HCT116 (cell line): Measurements from ENCODE around the gene CNPPD1.
"Not testable (repeated sequence)": the region's sequence is repeated elsewhere in the genome, so short reads cannot be mapped to it uniquely, and the experiment has no call there.

Experiments
- CBX3 ChIP-seq: IDR thresholded peaks from 2 replicates; pipeline ENCODE4 v1.6.1; 2012; ENCODE audit warnings: low read depth
- CEBPB ChIP-seq: IDR thresholded peaks from 2 replicates; pipeline ENCODE4 v1.6.1; 2012; ENCODE audit warnings: low read depth
- EZH2 ChIP-seq: fragments of 200-600 bp; sonication (generic); IDR thresholded peaks from 2 replicates; pipeline ENCODE4 v1.6.1; 2017; ENCODE audit warnings: antibody characterized with exemption, mixed run types
- EZH2phosphoT487 ChIP-seq: fragments of 200-600 bp; IDR thresholded peaks from 2 replicates; pipeline ENCODE4 v1.6.1; 2018; ENCODE audit warnings: antibody characterized with exemption, borderline replicate concordance
- POLR2A ChIP-seq: IDR thresholded peaks from 2 replicates; pipeline ENCODE4 v1.7.0; 2011; ENCODE audit warnings: borderline replicate concordance; ENCODE audit not compliant: insufficient read depth, insufficient read length; ENCODE audit errors: extremely low read depth
- POLR2AphosphoS5 ChIP-seq: IDR thresholded peaks from 2 replicates; pipeline ENCODE4 v1.6.1; 2011; ENCODE audit warnings: mild to moderate bottlenecking, low read depth, low read length, moderate library complexity
- RAD21 ChIP-seq: IDR thresholded peaks from 2 replicates; pipeline ENCODE4 v1.6.1; 2012; ENCODE audit warnings: low read depth, mild to moderate bottlenecking
- SIN3A ChIP-seq: IDR thresholded peaks from 2 replicates; pipeline ENCODE4 v1.6.1; 2012; ENCODE audit warnings: low read depth
- TCF7L2 ChIP-seq: IDR thresholded peaks from 2 replicates; pipeline ENCODE4 v1.7.0; 2011; ENCODE audit warnings: borderline replicate concordance, inconsistent platforms; ENCODE audit not compliant: insufficient read depth, insufficient read length; ENCODE audit errors: extremely low read depth
- YY1 ChIP-seq: IDR thresholded peaks from 2 replicates; pipeline ENCODE4 v1.6.1; 2011; ENCODE audit warnings: low read length, low read depth, moderate library complexity, mild to moderate bottlenecking; ENCODE audit not compliant: insufficient replicate concordance; ENCODE audit errors: extremely low read depth
- ZFX ChIP-seq: fragments of 450-650 bp; IDR thresholded peaks from 2 replicates; pipeline ENCODE4 v1.6.1; 2017
- TF ChIP-seq, protein P1 (sequence below), 3 experiments: fragments of 200-600 bp in 1 of 3; sonication (generic) in 1 of 3; IDR thresholded peaks in 2 of 3; conservative IDR thresholded peaks in 1 of 3; 2 replicates each; pipeline ENCODE4 v1.5.1; 2012 to 2017; ENCODE audit warnings: low read depth in 2 of 3, low read length in 2 of 3, antibody characterized with exemption in 1 of 3, borderline replicate concordance in 1 of 3, control low read depth in 1 of 3, mild to moderate bottlenecking in 1 of 3, mixed read lengths in 1 of 3, mixed run types in 1 of 3, moderate library complexity in 1 of 3; ENCODE audit not compliant: insufficient read depth in 1 of 3
- TF ChIP-seq, protein P2 (sequence below): IDR thresholded peaks from 2 replicates; pipeline ENCODE4 v1.6.1; 2012

GRCh38 chr2:219200502-219201326 lies 24.0 kb upstream of the CNPPD1 start:
- not testable (repeated sequence) for TF ChIP-seq YY1, EZH2phosphoT487, POLR2AphosphoS5, EZH2, TCF7L2, CBX3, RAD21, CEBPB, ZFX, POLR2A, SIN3A
- TF ChIP-seq, protein P1, sequence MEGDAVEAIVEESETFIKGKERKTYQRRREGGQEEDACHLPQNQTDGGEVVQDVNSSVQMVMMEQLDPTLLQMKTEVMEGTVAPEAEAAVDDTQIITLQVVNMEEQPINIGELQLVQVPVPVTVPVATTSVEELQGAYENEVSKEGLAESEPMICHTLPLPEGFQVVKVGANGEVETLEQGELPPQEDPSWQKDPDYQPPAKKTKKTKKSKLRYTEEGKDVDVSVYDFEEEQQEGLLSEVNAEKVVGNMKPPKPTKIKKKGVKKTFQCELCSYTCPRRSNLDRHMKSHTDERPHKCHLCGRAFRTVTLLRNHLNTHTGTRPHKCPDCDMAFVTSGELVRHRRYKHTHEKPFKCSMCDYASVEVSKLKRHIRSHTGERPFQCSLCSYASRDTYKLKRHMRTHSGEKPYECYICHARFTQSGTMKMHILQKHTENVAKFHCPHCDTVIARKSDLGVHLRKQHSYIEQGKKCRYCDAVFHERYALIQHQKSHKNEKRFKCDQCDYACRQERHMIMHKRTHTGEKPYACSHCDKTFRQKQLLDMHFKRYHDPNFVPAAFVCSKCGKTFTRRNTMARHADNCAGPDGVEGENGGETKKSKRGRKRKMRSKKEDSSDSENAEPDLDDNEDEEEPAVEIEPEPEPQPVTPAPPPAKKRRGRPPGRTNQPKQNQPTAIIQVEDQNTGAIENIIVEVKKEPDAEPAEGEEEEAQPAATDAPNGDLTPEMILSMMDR (IDR thresholded peaks at IDR 0.05 in 2 of 3, conservative IDR thresholded peaks at IDR 0.05 in 1 of 3; ENCODE audit: borderline replicate concordance in 1 of 3, insufficient read depth in 1 of 3, low read depth in 2 of 3, low read length in 2 of 3), result not testable (repeated sequence)
- TF ChIP-seq, protein P2, sequence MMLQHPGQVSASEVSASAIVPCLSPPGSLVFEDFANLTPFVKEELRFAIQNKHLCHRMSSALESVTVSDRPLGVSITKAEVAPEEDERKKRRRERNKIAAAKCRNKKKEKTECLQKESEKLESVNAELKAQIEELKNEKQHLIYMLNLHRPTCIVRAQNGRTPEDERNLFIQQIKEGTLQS, result not testable (repeated sequence)
